Gastrocnemius medialis (tissue), 4 donors: ENCODE measurements around the gene LRRC18.

ENCODE experiments used
- POLR2A ChIP-seq, 2 donors: fragments of 450-650 bp; IDR thresholded peaks; one replicate each; pipeline ENCODE4 v1.6.1; 2017; ENCODE audit warnings: antibody characterized with exemption in 2 of 2, mild to moderate bottlenecking in 2 of 2, moderate library complexity in 2 of 2
- TF ChIP-seq, protein P1 (sequence below), 5 experiments: fragments of 450-650 bp in 3 of 5; fragments of 200-600 bp in 2 of 5; sonication (generic) in 2 of 5; IDR thresholded peaks in 4 of 5; conservative IDR thresholded peaks in 1 of 5; 1 replicate in 4 of 5; 2 replicates in 1 of 5; pipeline ENCODE4 v1.5.1; 2016 to 2019; ENCODE audit warnings: antibody characterized with exemption in 5 of 5, mild to moderate bottlenecking in 3 of 5, moderate library complexity in 3 of 5

DNA sequence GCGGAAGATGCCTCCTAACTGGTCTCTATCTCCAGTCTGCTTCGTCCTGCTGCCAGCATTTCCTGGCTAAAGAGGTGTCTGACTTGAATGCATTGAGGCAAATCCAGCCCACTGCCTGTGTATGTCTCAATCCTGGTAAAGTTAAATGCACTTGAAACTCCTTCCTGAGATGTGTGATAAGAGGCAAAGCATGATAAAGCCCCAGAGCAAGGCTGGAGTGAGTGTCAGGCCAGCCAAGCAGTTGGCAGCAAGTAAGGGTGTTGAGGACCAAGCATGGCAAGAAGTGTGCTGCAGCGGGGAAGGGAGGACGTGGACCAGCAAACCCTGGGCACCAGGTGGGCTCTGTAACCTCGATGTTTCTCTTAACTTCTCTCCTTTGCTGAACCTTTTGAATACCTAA, 29.1 kb downstream of the LRRC18 start:
- TF ChIP-seq, protein P1, sequence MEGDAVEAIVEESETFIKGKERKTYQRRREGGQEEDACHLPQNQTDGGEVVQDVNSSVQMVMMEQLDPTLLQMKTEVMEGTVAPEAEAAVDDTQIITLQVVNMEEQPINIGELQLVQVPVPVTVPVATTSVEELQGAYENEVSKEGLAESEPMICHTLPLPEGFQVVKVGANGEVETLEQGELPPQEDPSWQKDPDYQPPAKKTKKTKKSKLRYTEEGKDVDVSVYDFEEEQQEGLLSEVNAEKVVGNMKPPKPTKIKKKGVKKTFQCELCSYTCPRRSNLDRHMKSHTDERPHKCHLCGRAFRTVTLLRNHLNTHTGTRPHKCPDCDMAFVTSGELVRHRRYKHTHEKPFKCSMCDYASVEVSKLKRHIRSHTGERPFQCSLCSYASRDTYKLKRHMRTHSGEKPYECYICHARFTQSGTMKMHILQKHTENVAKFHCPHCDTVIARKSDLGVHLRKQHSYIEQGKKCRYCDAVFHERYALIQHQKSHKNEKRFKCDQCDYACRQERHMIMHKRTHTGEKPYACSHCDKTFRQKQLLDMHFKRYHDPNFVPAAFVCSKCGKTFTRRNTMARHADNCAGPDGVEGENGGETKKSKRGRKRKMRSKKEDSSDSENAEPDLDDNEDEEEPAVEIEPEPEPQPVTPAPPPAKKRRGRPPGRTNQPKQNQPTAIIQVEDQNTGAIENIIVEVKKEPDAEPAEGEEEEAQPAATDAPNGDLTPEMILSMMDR (IDR thresholded peaks at IDR 0.05 in 4 of 5, conservative IDR thresholded peaks at IDR 0.05 in 1 of 5), result no peak
- TF ChIP-seq POLR2A (IDR thresholded peaks at IDR 0.05), result no peak
